GM19372 (cell line): ENCODE results near the gene SERPINA1.

Experiments used
- ATAC-seq: cut with Tn5 transposase; IDR thresholded peaks from one replicate; pipeline ENCODE4 v1.9.1; 2021; ENCODE audit warnings: mild to moderate bottlenecking, low read depth, moderate library complexity; ENCODE audit not compliant: unreplicated experiment

Gene SERPINA1

GRCh38 chr14:94328196-94328595 lies 60.2 kb downstream of the SERPINA1 start:
- no peak for ATAC-seq
